ENCODE data around the gene TIMM44. TPM values are rescaled to one million over a fixed set of nuclear protein-coding genes. Genes with fewer than 3 reads are reported as not detected.
A peak's percentile ranks its signal among the peaks of the same experiment; 100 is the strongest.

Gene TIMM44
- total RNA-seq, 4 donors from 2014 or later = 55.5 to 211 (median 80.7) TPM

DNA sequence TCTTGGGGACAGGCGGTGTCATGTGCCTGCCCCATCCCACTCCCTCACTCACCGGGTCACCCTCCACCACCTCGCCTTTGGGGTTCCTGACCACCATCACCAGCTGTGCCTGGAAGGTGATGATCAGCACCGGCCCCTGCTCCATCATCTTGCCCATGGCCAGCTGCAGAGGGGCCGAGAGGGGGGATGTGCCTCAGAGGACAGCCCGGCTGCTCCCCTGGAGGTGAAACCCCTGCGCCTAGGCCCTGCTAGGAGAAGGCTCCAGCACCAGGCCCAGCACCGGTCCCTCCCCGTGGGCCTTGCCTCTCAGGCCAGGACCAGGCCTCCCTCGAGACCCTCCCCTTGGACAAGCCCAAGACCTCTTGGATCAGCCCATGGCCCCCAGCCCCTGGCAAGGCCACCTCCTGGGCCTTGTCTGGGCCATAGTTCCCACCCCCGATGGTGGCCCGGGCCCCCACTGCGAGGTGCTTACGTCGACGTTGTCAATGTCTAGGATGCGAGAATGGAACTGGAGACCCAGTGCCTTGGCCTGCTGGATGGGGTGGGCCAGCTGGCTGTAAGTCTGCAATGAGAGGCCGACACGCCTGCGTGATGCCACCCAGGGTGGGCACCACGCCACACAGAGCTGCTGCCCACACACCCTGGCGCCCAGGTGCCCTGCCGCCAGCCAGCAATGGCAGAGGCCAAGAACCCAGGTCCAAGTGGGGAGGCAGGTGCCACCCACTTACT lies 15.7 kb downstream of the TIMM44 start:
- Histone ChIP-seq H3K27me3 (no peaks in the 10 kb centered on the region), H3K36me3 (peaks cover 0 to 36% (median 0%) of the 10 kb centered on the region in 3 donors), H3K9me3 (no peaks in the 10 kb centered on the region), H3K4me1 (peaks cover 0 to 22% (median 12%) of the 10 kb centered on the region in 4 donors), H3K27ac (peak overlapping the region in 2 of 4 donors; percentile 46 to 49), H3K4me3 (no peak overlapping the region)
- peak in 1 of 3 donors; percentile 45 for DNase-seq
- no peak for TF ChIP-seq CTCF (IDR thresholded peaks at IDR 0.05)
- TF ChIP-seq POLR2A (IDR thresholded peaks at IDR 0.05) = no peak

GRCh38 chr19:7926727-7927604 lies 16.5 kb downstream of the TIMM44 start:
- Histone ChIP-seq H3K27ac (no peak overlapping the region), H3K4me1 (peaks cover 0 to 27% (median 12%) of the 10 kb centered on the region in 4 donors), H3K36me3 (peaks cover 0 to 35% (median 0%) of the 10 kb centered on the region in 3 donors), H3K27me3 (no peaks in the 10 kb centered on the region), H3K9me3 (no peaks in the 10 kb centered on the region), H3K4me3 (no peak overlapping the region)
- DNase-seq = no peak
- TF ChIP-seq POLR2A (IDR thresholded peaks at IDR 0.05) (no peak), CTCF (IDR thresholded peaks at IDR 0.05) (no peak)

DNA sequence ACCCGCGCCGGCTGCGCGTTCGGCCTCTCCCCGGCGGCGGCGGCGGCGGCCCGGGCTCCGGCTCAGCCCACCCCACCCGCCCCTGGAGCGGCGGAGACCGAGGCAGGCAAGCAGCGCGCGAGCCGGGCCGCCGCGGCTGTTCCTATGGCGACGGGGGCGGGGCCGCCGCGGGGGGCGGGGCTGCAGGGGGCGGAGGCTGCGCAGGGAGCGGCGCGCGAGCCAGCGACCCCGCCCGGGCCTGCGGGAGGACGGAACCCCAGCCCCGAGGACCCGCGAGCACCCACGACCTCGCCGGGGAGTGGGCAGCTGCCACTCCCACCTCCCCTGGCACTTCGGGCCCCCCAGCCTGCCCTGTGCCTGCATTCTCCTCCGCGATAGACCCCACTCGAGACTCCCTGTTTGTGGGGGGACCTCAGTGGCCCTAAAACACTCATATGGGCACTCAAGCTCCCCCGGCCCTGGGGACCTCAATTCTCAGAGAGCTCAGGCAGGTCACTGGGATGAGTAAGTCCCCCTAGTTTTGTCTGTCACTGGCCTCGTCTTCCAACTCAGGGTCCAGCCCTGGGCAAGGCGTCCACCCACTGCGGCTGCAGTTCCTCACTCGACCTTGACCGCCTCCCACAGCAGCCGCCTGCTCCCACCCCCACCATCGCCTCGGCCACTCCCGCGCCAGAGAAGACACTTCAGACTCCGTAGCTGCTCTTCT lies 17.3 kb downstream of the TIMM44 start, which contains the start of gene CTXN1:
CTXN1 (minus strand) TSS at position 115 of the 706 bp plus-strand sequence. CDS start 597 bp downstream, outside the sequence.
- Histone ChIP-seq H3K36me3 (peaks cover 0 to 29% (median 0%) of the 10 kb centered on the region in 3 donors), H3K27me3 (no peaks in the 10 kb centered on the region), H3K27ac (peak within 1 kb of the TSS in 1 of 4 donors; percentile 23), H3K4me3 (peak within 1 kb of the TSS; percentile 29 to 65 (median 60)), H3K9me3 (no peaks in the 10 kb centered on the region), H3K4me1 (peaks cover 0 to 35% (median 18%) of the 10 kb centered on the region in 4 donors)
- DNase-seq = peak; percentile 67 to 83 (median 81)
- TF ChIP-seq POLR2A (IDR thresholded peaks at IDR 0.05) (no peak), CTCF (IDR thresholded peaks at IDR 0.05) (peak in 1 of 6 experiments; percentile 2)

DNA sequence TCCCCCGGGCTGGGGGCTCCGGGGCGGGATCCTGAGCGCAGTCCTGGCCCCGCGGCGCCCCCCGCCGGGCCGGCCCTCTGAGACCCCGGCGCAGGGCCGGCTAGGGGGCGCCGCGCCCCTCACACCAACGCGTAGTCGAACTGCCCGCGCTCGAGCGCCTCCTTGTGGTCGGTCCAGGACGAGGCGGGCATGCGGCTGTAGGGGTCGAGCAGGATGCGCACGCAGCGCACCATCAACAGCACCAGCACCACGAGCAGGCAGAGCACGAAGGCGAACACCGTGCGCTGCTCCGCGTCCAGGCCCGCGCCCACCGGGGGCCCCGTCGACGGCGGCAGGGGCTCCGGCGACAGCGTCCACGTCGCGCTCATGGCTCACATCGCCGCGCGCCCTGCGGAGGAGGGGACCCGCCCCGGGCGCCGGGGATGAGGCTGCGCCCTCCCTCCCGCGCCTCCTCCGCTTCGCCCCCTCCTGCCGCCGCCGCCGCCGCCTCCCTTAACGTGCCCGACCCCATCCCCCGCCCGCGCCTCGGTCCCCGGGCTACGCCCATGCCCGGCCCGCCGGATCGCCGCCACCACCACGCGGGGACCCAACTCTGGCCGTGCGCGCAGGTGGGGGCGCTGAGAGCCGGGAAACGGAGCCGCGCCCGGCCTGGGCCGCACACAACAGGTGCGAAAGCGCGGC lies 18.2 kb downstream of the TIMM44 start:
- Histone ChIP-seq H3K27me3 (no peaks in the 10 kb centered on the region), H3K9me3 (no peaks in the 10 kb centered on the region), H3K27ac (peak overlapping the region in 1 of 4 donors; percentile 23), H3K4me1 (peaks cover 0 to 37% (median 20%) of the 10 kb centered on the region in 4 donors), H3K36me3 (peaks cover 0 to 21% (median 0%) of the 10 kb centered on the region in 3 donors), H3K4me3 (peak overlapping the region; percentile 29 to 65 (median 60))
- TF ChIP-seq CTCF (IDR thresholded peaks at IDR 0.05) (peak; percentile 54 to 77 (median 70)), POLR2A (IDR thresholded peaks at IDR 0.05) (no peak)
- peak; percentile 68 to 81 (median 76) for DNase-seq
